Measurements from ENCODE around the gene FIGN. TPM values are rescaled to one million over a fixed set of nuclear protein-coding genes. Genes with fewer than 3 reads are reported as not detected.

FIGN gene
- total RNA-seq, 1 donor from 2014 or later = 7.9 TPM

GRCh38 chr2:163625632-163626031 lies 110.2 kb downstream of the FIGN start:
- no peak for DNase-seq (ENCODE audit: low read depth)

GRCh38 chr2:163621445-163622004 lies 114.3 kb downstream of the FIGN start:
- DNase-seq (ENCODE audit: low read depth) = no peak

- DNase-seq (ENCODE audit: low read depth) = no peak
Measured at GRCh38 chr2:163617517-163617916, 118.3 kb downstream of the FIGN start.

GRCh38 chr2:163613266-163613731 lies 122.5 kb downstream of the FIGN start:
- no peak for DNase-seq (ENCODE audit: low read depth)

GRCh38 chr2:163612332-163612731 lies 123.5 kb downstream of the FIGN start:
- no peak for DNase-seq (ENCODE audit: low read depth)

GRCh38 chr2:163611557-163611906 lies 124.3 kb downstream of the FIGN start:
- DNase-seq (ENCODE audit: low read depth) = no peak

GRCh38 chr2:163610817-163611556 lies 124.8 kb downstream of the FIGN start:
- DNase-seq (ENCODE audit: low read depth) = no peak

- DNase-seq (ENCODE audit: low read depth) = no peak
Measured at GRCh38 chr2:163607630-163608029, 128.2 kb downstream of the FIGN start.

GRCh38 chr2:163606878-163607277 lies 128.9 kb downstream of the FIGN start:
- no peak for DNase-seq (ENCODE audit: low read depth)

- no peak for DNase-seq (ENCODE audit: low read depth)
Measured at GRCh38 chr2:163605779-163606178, 130.0 kb downstream of the FIGN start.

GRCh38 chr2:163604941-163605555 lies 130.8 kb downstream of the FIGN start:
- DNase-seq (ENCODE audit: low read depth) = peak; percentile 6

GRCh38 chr2:163602196-163602595 lies 133.6 kb downstream of the FIGN start:
- DNase-seq (ENCODE audit: low read depth) = no peak

- DNase-seq (ENCODE audit: low read depth) = no peak
Measured at GRCh38 chr2:163601377-163601776, 134.4 kb downstream of the FIGN start.

- no peak for DNase-seq (ENCODE audit: low read depth)
Measured at GRCh38 chr2:163600801-163601200, 135.0 kb downstream of the FIGN start.

- no peak for DNase-seq (ENCODE audit: low read depth)
Measured at GRCh38 chr2:163595028-163595427, 140.8 kb downstream of the FIGN start.

GRCh38 chr2:163594497-163594896 lies 141.3 kb downstream of the FIGN start:
- DNase-seq (ENCODE audit: low read depth) = no peak

- DNase-seq (ENCODE audit: low read depth) = no peak
Measured at GRCh38 chr2:163593982-163594381, 141.8 kb downstream of the FIGN start.

- DNase-seq (ENCODE audit: low read depth) = no peak
Measured at GRCh38 chr2:163592954-163593622, 142.7 kb downstream of the FIGN start.

- no peak for DNase-seq (ENCODE audit: low read depth)
Measured at GRCh38 chr2:163591461-163591860, 144.3 kb downstream of the FIGN start.

GRCh38 chr2:163580757-163581156 lies 155.1 kb downstream of the FIGN start:
- no peak for DNase-seq (ENCODE audit: low read depth)

- no peak for DNase-seq (ENCODE audit: low read depth)
Measured at GRCh38 chr2:163574309-163574708, 161.5 kb downstream of the FIGN start.

GRCh38 chr2:163573652-163574051 lies 162.2 kb downstream of the FIGN start:
- DNase-seq (ENCODE audit: low read depth) = no peak
